ENCODE results near the gene C6orf120. TPM values are rescaled to one million over a fixed set of nuclear protein-coding genes. Genes with fewer than 3 reads are reported as not detected.
A peak's percentile ranks its signal among the peaks of the same experiment; 100 is the strongest.

Gene C6orf120
- total RNA-seq, 2 experiments from 2014 or later = 14.2 to 16.3 TPM

GRCh38 chr6:169710009-169710408, 8.1 kb downstream of the C6orf120 start:
- no peak for TF ChIP-seq CTCF (IDR thresholded peaks at IDR 0.05)
- intact Hi-C loops (cut with micrococcal nuclease) = no loop called here
- ChIA-PET CTCF (interaction anchor here (0.9 to 3.6 kb wide), 4 partner anchors 9 to 844 kb away, joined by 3 to 34 read pairs (median 6); partner anchors contain the start of genes C6orf120, TBP and WDR27), POLR2A (interaction anchor here (0.9 to 4.6 kb wide), 3 partner anchors 8 to 15 kb away, joined by 3 to 28 read pairs (median 5); partner anchors contain the start of genes C6orf120, PHF10 and WDR27)
- Mint-ChIP-seq H3K4me1 (ENCODE audit: low read depth) (peaks cover 37% of the 10 kb centered on the region), H3K27ac (peak overlapping the region; percentile 51), H3K4me3 (no peak overlapping the region), H3K9me3 (no peaks in the 10 kb centered on the region), H3K36me3 (ENCODE audit: low read depth) (peaks cover 46% of the 10 kb centered on the region), H3K27me3 (no peaks in the 10 kb centered on the region)
- DNase-seq = no peak
- ATAC-seq = no peak

- H3K27ac Mint-ChIP-seq = no peak overlapping the region
- no peak for TF ChIP-seq CTCF (IDR thresholded peaks at IDR 0.05)
- no peak for ATAC-seq
- CTCF ChIA-PET = no interaction called here
- peaks cover 55% of the 10 kb centered on the region for H3K36me3 Mint-ChIP-seq (ENCODE audit: low read depth)
- H3K4me3 Mint-ChIP-seq = no peak overlapping the region
- H3K27me3 Mint-ChIP-seq = no peaks in the 10 kb centered on the region
- intact Hi-C loops (cut with micrococcal nuclease) = no loop called here
- POLR2A ChIA-PET = interaction anchor here (2.1 to 3.0 kb wide), 2 partner anchors 10 to 12 kb away, joined by 8 to 20 read pairs; partner anchors contain the start of genes C6orf120, PHF10 and WDR27
- H3K9me3 Mint-ChIP-seq = no peaks in the 10 kb centered on the region
- DNase-seq = no peak
- H3K4me1 Mint-ChIP-seq (ENCODE audit: low read depth) = peaks cover 18% of the 10 kb centered on the region
Observed at GRCh38 chr6:169714178-169714577, 12.3 kb downstream of the C6orf120 start.

GRCh38 chr6:169714595-169714994, 12.7 kb downstream of the C6orf120 start:
- H3K27me3 Mint-ChIP-seq = no peaks in the 10 kb centered on the region
- DNase-seq (no peak), ATAC-seq (no peak)
- peaks cover 60% of the 10 kb centered on the region for H3K36me3 Mint-ChIP-seq (ENCODE audit: low read depth)
- H3K27ac Mint-ChIP-seq = no peak overlapping the region
- intact Hi-C loops (cut with micrococcal nuclease) = no loop called here
- peaks cover 18% of the 10 kb centered on the region for H3K4me1 Mint-ChIP-seq (ENCODE audit: low read depth)
- ChIA-PET CTCF (no interaction called here), POLR2A (interaction anchor here (2.1 to 3.0 kb wide), 2 partner anchors 9 to 12 kb away, joined by 8 to 20 read pairs; partner anchors contain the start of genes C6orf120, PHF10 and WDR27)
- no peaks in the 10 kb centered on the region for H3K9me3 Mint-ChIP-seq
- no peak for TF ChIP-seq CTCF (IDR thresholded peaks at IDR 0.05)
- no peak overlapping the region for H3K4me3 Mint-ChIP-seq

GRCh38 chr6:169719117-169719516, 17.2 kb downstream of the C6orf120 start:
- H3K4me3 Mint-ChIP-seq = no peak overlapping the region
- DNase-seq (no peak), ATAC-seq (no peak)
- H3K27me3 Mint-ChIP-seq = no peaks in the 10 kb centered on the region
- POLR2A ChIA-PET = interaction anchor here (0.9 to 3.0 kb wide), 3 partner anchors 12 to 17 kb away, joined by 3 to 18 read pairs (median 4); partner anchors contain the start of genes C6orf120 and WDR27
- H3K4me1 Mint-ChIP-seq (ENCODE audit: low read depth) = peaks cover 33% of the 10 kb centered on the region
- intact Hi-C loops (cut with micrococcal nuclease) = no loop called here
- no peaks in the 10 kb centered on the region for H3K9me3 Mint-ChIP-seq
- peak overlapping the region; percentile 28 for H3K27ac Mint-ChIP-seq
- H3K36me3 Mint-ChIP-seq (ENCODE audit: low read depth) = peaks cover 48% of the 10 kb centered on the region
- no peak for TF ChIP-seq CTCF (IDR thresholded peaks at IDR 0.05)
- CTCF ChIA-PET = interaction anchor here (1.3 to 6.3 kb wide), 3 partner anchors 10 to 71 kb away, joined by 4 to 34 read pairs (median 17); partner anchors contain the start of genes C6orf120 and WDR27

GRCh38 chr6:169720207-169720855, 18.4 kb downstream of the C6orf120 start:
- Mint-ChIP-seq H3K9me3 (no peaks in the 10 kb centered on the region), H3K36me3 (ENCODE audit: low read depth) (peaks cover 40% of the 10 kb centered on the region), H3K27ac (peak overlapping the region; percentile 62), H3K4me3 (no peak overlapping the region), H3K27me3 (no peaks in the 10 kb centered on the region), H3K4me1 (ENCODE audit: low read depth) (peaks cover 33% of the 10 kb centered on the region)
- ATAC-seq (no peak), DNase-seq (no peak)
- ChIA-PET POLR2A (interaction anchor here (0.9 to 1.4 kb wide), 3 partner anchors 13 to 32 kb away, joined by 3 to 4 read pairs (median 4); partner anchors contain the start of genes C6orf120 and WDR27), CTCF (interaction anchor here (0.7 to 6.3 kb wide), 3 partner anchors 11 to 19 kb away, joined by 3 to 34 read pairs (median 17); partner anchors contain the start of genes C6orf120 and WDR27)
- TF ChIP-seq CTCF (IDR thresholded peaks at IDR 0.05) = no peak
- intact Hi-C loops (cut with micrococcal nuclease) = no loop called here
